OCI-LY7 (cell line): ENCODE results near the gene SHMT2. TPM values are rescaled to one million over a fixed set of nuclear protein-coding genes. Genes with fewer than 3 reads are reported as not detected.

ENCODE experiments used
- BruUV-seq: library from RNA; stranded (reverse); fragments of 400-500 nt; replicated peaks from 2 replicates; lab custom pipeline; 2021; lab: Mats Ljungman, UMichigan
- CTCF ChIA-PET: fragments of 300-600 bp; sonication (Branson Sonifier 250); formaldehyde crosslinking; loops from one replicate; lab custom pipeline; 2022; ENCODE audit warnings: antibody characterized with exemption; ENCODE audit not compliant: unreplicated experiment; lab: Charles Lee
- POLR2A ChIA-PET: fragments of 300-600 bp; sonication (Branson Sonifier 250); formaldehyde crosslinking; loops from one replicate; lab custom pipeline; 2022; ENCODE audit warnings: antibody characterized with exemption; lab: Charles Lee
- DNase-seq: peaks from one replicate; pipeline ENCODE4 v3.0.0-alpha.2; 2015; ENCODE audit warnings: low spot score
- H2AFZ ChIP-seq: fragments of 200-600 bp; sonication (generic), shearing (Covaris generic); 2 replicates; pipeline ENCODE4 v1.6.1; 2014; ENCODE audit warnings: mild to moderate bottlenecking, antibody characterized with exemption, low read length, moderate library complexity
- H3K27ac ChIP-seq: fragments of 200-600 bp; sonication (generic); 2 replicates; pipeline ENCODE4 v1.5.1; 2014; ENCODE audit warnings: mixed run types, low read depth, mild to moderate bottlenecking, moderate library complexity, low read length, inconsistent platforms; ENCODE audit not compliant: poor library complexity, severe bottlenecking
- H3K36me3 ChIP-seq: fragments of 200-600 bp; sonication (generic); 2 replicates; pipeline ENCODE4 v1.6.1; 2014; ENCODE audit warnings: mild to moderate bottlenecking, antibody characterized with exemption, low read length, moderate library complexity, mixed read lengths; ENCODE audit not compliant: insufficient read depth
- H3K4me1 ChIP-seq: fragments of 200-600 bp; sonication (generic); 2 replicates; pipeline ENCODE4 v1.5.1; 2014; ENCODE audit warnings: mild to moderate bottlenecking, low read length; ENCODE audit not compliant: insufficient read depth, poor library complexity, severe bottlenecking
- H3K4me2 ChIP-seq: fragments of 200-600 bp; sonication (generic); 2 replicates; pipeline ENCODE4 v1.6.1; 2014; ENCODE audit warnings: mild to moderate bottlenecking, low read length
- H3K4me3 ChIP-seq: fragments of 200-600 bp; sonication (generic); 2 replicates; pipeline ENCODE4 v1.5.1; 2014; ENCODE audit warnings: mild to moderate bottlenecking, low read depth, low read length; ENCODE audit not compliant: poor library complexity, severe bottlenecking
- H3K79me2 ChIP-seq: fragments of 200-600 bp; sonication (generic); 2 replicates; pipeline ENCODE4 v1.6.1; 2016; ENCODE audit warnings: low read depth, mild to moderate bottlenecking, low read length, moderate library complexity, mixed read lengths; ENCODE audit not compliant: insufficient read depth
- H3K9me2 ChIP-seq: fragments of 200-600 bp; sonication (generic); 2 replicates; pipeline ENCODE4 v1.6.1; 2016; ENCODE audit warnings: mild to moderate bottlenecking, low read length, mixed read lengths; ENCODE audit not compliant: insufficient read depth
- H3K9me3 ChIP-seq: fragments of 200-600 bp; sonication (generic); 2 replicates; pipeline ENCODE4 v1.6.1; 2014; ENCODE audit warnings: mild to moderate bottlenecking, mixed run types, low read length, mixed read lengths
- H4K20me1 ChIP-seq: fragments of 200-600 bp; sonication (generic); 2 replicates; pipeline ENCODE4 v1.6.1; 2014; ENCODE audit warnings: mild to moderate bottlenecking, antibody characterized with exemption, low read length, moderate library complexity, mixed read lengths; ENCODE audit not compliant: insufficient read depth
- EZH2phosphoT487 ChIP-seq: fragments of 200-600 bp; sonication (generic); IDR thresholded peaks from 2 replicates; pipeline ENCODE4 v1.6.1; 2018; ENCODE audit warnings: low read depth, borderline replicate concordance, mild to moderate bottlenecking, mixed run types, antibody characterized with exemption, low read length, moderate library complexity, mixed read lengths
- intact Hi-C: fragments of 100-400 bp; cut with micrococcal nuclease; formaldehyde crosslinking; loops from one replicate; pipeline ENCODE4 v1.10.0; 2022; ENCODE audit not compliant: unreplicated experiment
- total RNA-seq, 2 experiments: library from RNA; depleted of rRNA in 1 of 2; stranded (reverse); fragments of >200 nt in 1 of 2; shearing (Covaris generic) in 1 of 2; gene quantifications; 2 replicates each; pipeline ENCODE4 v1.2.3, GENCODE V29; 2014 to 2022
- TF ChIP-seq, protein P1 (sequence below): fragments of 200-600 bp; sonication (generic); conservative IDR thresholded peaks from 2 replicates; pipeline ENCODE4 v1.5.1; 2014; ENCODE audit warnings: mild to moderate bottlenecking, antibody characterized with exemption, low read length, moderate library complexity, mixed read lengths

SHMT2 gene
- total RNA-seq, 2 experiments from 2014 or later, result 394 to 415 TPM

DNA sequence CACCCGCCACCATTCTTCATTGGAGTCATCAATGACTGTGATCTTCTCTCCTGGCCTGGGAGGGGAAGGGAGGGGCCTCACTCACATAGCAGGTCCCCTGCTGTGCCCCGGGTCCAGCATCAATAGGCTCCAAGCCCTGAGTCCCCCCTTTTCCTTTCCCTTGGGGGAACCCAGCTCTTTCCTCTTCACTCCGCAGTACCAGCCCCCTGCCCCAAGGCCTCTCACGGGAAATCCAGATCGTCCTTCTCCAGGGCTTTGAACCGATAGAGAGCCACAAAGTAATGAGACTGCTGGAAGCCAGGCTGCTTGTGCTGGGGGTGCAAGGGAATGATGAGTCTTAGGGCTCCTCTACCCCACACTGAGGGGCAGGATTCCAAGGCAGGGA lies 14.8 kb downstream of the SHMT2 start:
- ChIA-PET POLR2A (interaction anchor here (4.7 to 7.3 kb wide), 2 partner anchors 13 to 30 kb away, joined by 26 to 69 read pairs; partner anchors contain the start of gene SHMT2), CTCF (interaction anchor here (0.5 to 4.5 kb wide), 4 partner anchors 17 to 211 kb away, joined by 3 to 32 read pairs (median 4); partner anchors contain the start of gene INHBE)
- Histone ChIP-seq H3K79me2 (no peaks in the 10 kb centered on the region), H3K4me1 (peaks cover 34% of the 10 kb centered on the region), H3K27ac (no peak overlapping the region), H3K36me3 (no peaks in the 10 kb centered on the region), H3K9me3 (no peaks in the 10 kb centered on the region), H3K4me3 (no peak overlapping the region), H3K4me2 (peak overlapping the region; percentile 99), H2AFZ (no peak overlapping the region), H4K20me1 (no peaks in the 10 kb centered on the region), H3K9me2 (no peaks in the 10 kb centered on the region)
- DNase-seq, result no peak
- BruUV-seq, result no TSS peak
- TF ChIP-seq EZH2phosphoT487, result no peak
- TF ChIP-seq, protein P1, sequence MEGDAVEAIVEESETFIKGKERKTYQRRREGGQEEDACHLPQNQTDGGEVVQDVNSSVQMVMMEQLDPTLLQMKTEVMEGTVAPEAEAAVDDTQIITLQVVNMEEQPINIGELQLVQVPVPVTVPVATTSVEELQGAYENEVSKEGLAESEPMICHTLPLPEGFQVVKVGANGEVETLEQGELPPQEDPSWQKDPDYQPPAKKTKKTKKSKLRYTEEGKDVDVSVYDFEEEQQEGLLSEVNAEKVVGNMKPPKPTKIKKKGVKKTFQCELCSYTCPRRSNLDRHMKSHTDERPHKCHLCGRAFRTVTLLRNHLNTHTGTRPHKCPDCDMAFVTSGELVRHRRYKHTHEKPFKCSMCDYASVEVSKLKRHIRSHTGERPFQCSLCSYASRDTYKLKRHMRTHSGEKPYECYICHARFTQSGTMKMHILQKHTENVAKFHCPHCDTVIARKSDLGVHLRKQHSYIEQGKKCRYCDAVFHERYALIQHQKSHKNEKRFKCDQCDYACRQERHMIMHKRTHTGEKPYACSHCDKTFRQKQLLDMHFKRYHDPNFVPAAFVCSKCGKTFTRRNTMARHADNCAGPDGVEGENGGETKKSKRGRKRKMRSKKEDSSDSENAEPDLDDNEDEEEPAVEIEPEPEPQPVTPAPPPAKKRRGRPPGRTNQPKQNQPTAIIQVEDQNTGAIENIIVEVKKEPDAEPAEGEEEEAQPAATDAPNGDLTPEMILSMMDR, result no peak
- intact Hi-C loops, result loop anchor here (5.0 kb wide), 3 partner anchors 132 to 508 kb away; partner anchors contain the start of genes CDK4 and STAT6

DNA sequence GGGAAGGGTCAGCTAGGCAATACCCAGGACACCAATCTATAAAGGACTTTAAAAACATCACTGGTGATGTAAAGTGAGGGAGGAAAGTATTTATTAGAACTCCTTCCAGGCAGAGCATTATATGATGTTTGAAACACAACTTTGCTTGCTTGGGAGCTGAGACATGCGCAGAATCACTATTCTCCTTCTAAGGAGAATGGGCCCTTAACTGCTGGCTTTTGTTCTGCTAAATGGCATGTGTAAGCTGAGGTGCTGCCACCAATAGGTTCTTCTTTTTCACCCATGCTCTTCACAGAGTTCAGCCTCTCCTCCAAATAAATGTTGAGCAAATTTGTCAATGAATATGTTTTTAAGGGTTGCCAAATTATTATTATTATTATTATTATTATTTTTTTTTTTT lies 17.5 kb downstream of the SHMT2 start:
- Histone ChIP-seq H3K27ac (no peak overlapping the region), H4K20me1 (no peaks in the 10 kb centered on the region), H3K79me2 (no peaks in the 10 kb centered on the region), H3K9me2 (no peaks in the 10 kb centered on the region), H3K36me3 (no peaks in the 10 kb centered on the region), H3K4me2 (no peak overlapping the region), H3K4me3 (no peak overlapping the region), H3K9me3 (no peaks in the 10 kb centered on the region), H2AFZ (no peak overlapping the region), H3K4me1 (peaks cover 22% of the 10 kb centered on the region)
- no TSS peak for BruUV-seq
- DNase-seq, result no peak
- ChIA-PET POLR2A (interaction anchor here (0.7 kb wide), 2 partner anchors 19 to 905 kb away, joined by 3 to 4 read pairs; no protein-coding TSS in a partner anchor), CTCF (no interaction called here)
- TF ChIP-seq, protein P1, result no peak
- no peak for TF ChIP-seq EZH2phosphoT487
- intact Hi-C loops, result no loop called here

DNA sequence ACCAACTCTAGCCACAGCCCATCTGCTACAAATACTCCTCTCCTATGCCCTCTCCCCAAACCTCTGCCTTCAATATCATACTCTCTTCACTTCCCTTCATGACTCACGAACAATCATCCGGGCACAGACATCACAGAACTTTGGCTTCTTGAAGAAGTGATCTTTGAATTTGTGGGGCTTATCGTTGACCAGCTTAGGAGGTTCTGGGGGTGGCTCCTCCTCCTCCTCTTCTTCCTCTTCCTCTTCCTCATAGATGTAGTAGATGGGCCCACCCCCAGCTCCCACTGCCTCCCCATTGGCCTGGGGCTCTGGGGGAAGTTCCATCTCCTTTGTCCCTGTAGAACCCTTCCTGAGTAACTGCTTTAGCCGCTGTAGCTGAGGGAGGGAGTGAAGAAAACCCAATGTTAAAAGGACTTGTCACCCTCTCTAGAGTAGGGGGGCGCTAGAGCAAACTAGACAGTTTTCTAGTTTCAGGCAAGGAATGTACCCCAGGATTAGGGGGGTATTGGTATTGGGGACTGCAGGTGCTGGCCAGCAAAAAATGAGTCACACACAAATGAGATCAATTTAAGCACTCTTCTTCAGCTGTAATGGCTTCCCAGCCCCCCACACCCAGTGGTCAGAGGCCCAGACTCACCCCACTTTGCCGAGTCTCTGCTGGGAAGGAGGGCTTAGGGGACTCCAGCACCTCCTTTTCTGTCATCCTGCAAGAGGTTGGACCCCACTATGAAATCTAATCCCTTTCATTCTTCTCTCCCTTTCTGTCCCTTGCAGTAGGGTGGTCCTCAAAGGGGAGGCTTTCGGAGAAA lies 19.6 kb downstream of the SHMT2 start:
- POLR2A ChIA-PET, result interaction anchor here (1.1 kb wide), 1 partner anchor 8 kb away, joined by 3 read pairs; no protein-coding TSS in a partner anchor
- H4K20me1 ChIP-seq, result no peaks in the 10 kb centered on the region
- H3K27ac ChIP-seq, result no peak overlapping the region
- peak overlapping the region; percentile 17; the same call in 1 of the 2 replicates for H3K4me2 ChIP-seq
- no TSS peak for BruUV-seq
- TF ChIP-seq EZH2phosphoT487, result no peak
- TF ChIP-seq, protein P1, result peak; percentile 42
- intact Hi-C loops, result no loop called here
- CTCF ChIA-PET, result no interaction called here
- H3K4me1 ChIP-seq, result peaks cover 10% of the 10 kb centered on the region
- no peak overlapping the region; the same call in 1 of the 2 replicates for H2AFZ ChIP-seq
- no peak for DNase-seq
- H3K36me3 ChIP-seq, result no peaks in the 10 kb centered on the region
- H3K9me3 ChIP-seq, result no peaks in the 10 kb centered on the region
- H3K79me2 ChIP-seq, result no peaks in the 10 kb centered on the region
- H3K4me3 ChIP-seq, result no peak overlapping the region
- no peaks in the 10 kb centered on the region for H3K9me2 ChIP-seq
